HepG2 (cell line): ENCODE data around the gene RNLS.

Experiments
- CHD2 ChIP-seq: IDR thresholded peaks from 2 replicates; pipeline ENCODE4 v1.6.1; 2011; ENCODE audit warnings: low read depth, low read length, improper control_type of control experiment
- EP300 ChIP-seq, 3 experiments: sonication (generic) in 1 of 3; formaldehyde crosslinking in 1 of 3; IDR thresholded peaks; 2 replicates each; pipeline versions ENCODE4 v1.5.1 to v1.6.1; 2011 to 2020; ENCODE audit warnings: low read depth in 2 of 3, low read length in 2 of 3, borderline replicate concordance in 1 of 3, improper control_type of control experiment in 1 of 3, mild to moderate bottlenecking in 1 of 3, missing genetic modification reagents in 1 of 3, moderate library complexity in 1 of 3
- NCOA2 ChIP-seq: sonication (generic); formaldehyde crosslinking; IDR thresholded peaks from 2 replicates; pipeline ENCODE4 v1.8.0; 2022; ENCODE audit warnings: inconsistent platforms

- TF ChIP-seq NCOA2 (no peak), CHD2 (no peak), EP300 (IDR thresholded peaks at IDR 0.05; ENCODE audit: low read depth in 2 of 2, low read length in 2 of 2) (no peak), EP300 (CRISPR knock-in tag; IDR thresholded peaks at IDR 0.05; ENCODE audit: borderline replicate concordance) (no peak)
Observed at GRCh38 chr10:88562152-88562551, 21.0 kb downstream of the RNLS start.
